HG02970 (cell line): Measurements from ENCODE around the gene VWA1.
A peak's percentile ranks its signal among the peaks of the same experiment; 100 is the strongest.
"Not testable (repeated sequence)": the region's sequence is repeated elsewhere in the genome, so short reads cannot be mapped to it uniquely, and the experiment has no call there.

Experiments
- ATAC-seq: cut with Tn5 transposase; IDR thresholded peaks from one replicate; pipeline ENCODE4 v1.9.1; 2021; ENCODE audit warnings: mild to moderate bottlenecking, moderate library complexity, moderate number of reproducible peaks; ENCODE audit not compliant: unreplicated experiment, low FRiP score

The VWA1 gene

GRCh38 chr1:1451696-1452364, 16.3 kb downstream of the VWA1 start:
- ATAC-seq = no peak

GRCh38 chr1:1452365-1452739, 16.9 kb downstream of the VWA1 start:
- not testable (repeated sequence) for ATAC-seq

GRCh38 chr1:1452882-1453281, 17.4 kb downstream of the VWA1 start:
- ATAC-seq = no peak

- ATAC-seq = not testable (repeated sequence)
Observed at GRCh38 chr1:1454286-1455056, 19.0 kb downstream of the VWA1 start.

GRCh38 chr1:1455366-1455884, 19.9 kb downstream of the VWA1 start:
- ATAC-seq = no peak

- not testable (repeated sequence) for ATAC-seq
Observed at GRCh38 chr1:1455934-1456333, 20.4 kb downstream of the VWA1 start.

GRCh38 chr1:1456683-1457255, 21.3 kb downstream of the VWA1 start:
- not testable (repeated sequence) for ATAC-seq

GRCh38 chr1:1459156-1459555, 23.7 kb downstream of the VWA1 start:
- not testable (repeated sequence) for ATAC-seq

GRCh38 chr1:1459711-1460110, 24.2 kb downstream of the VWA1 start:
- not testable (repeated sequence) for ATAC-seq

- ATAC-seq = no peak
Observed at GRCh38 chr1:1460540-1461130, 25.1 kb downstream of the VWA1 start.

- ATAC-seq = no peak
Observed at GRCh38 chr1:1461721-1462317, 26.3 kb downstream of the VWA1 start.

GRCh38 chr1:1462318-1462966, 27.0 kb downstream of the VWA1 start:
- ATAC-seq = no peak

- ATAC-seq = no peak
Observed at GRCh38 chr1:1463312-1463711, 27.8 kb downstream of the VWA1 start.

- ATAC-seq = not testable (repeated sequence)
Observed at GRCh38 chr1:1468196-1468985, 32.9 kb downstream of the VWA1 start.

- ATAC-seq = no peak
Observed at GRCh38 chr1:1470626-1471388, 35.3 kb downstream of the VWA1 start.

GRCh38 chr1:1471389-1472052, 36.0 kb downstream of the VWA1 start, which contains the start of gene ATAD3B:
Gene ATAD3B, plus strand, starts transcription at chr1:1471765. Its CDS starts 120 bp downstream, at chr1:1471885.
- peak; percentile 93 for ATAC-seq

- peak; percentile 20 for ATAC-seq
Observed at GRCh38 chr1:1472053-1472876, 36.8 kb downstream of the VWA1 start.
